Measurements from ENCODE around the gene PCNX3. TPM values are rescaled to one million over a fixed set of nuclear protein-coding genes. Genes with fewer than 3 reads are reported as not detected.

The PCNX3 gene
- total and polyA plus RNA-seq, 2 of the 13 experiments (the other 11 are each of a cell fraction or from before 2014, with no cell fraction given), result 16.2 to 23.0 TPM

DNA sequence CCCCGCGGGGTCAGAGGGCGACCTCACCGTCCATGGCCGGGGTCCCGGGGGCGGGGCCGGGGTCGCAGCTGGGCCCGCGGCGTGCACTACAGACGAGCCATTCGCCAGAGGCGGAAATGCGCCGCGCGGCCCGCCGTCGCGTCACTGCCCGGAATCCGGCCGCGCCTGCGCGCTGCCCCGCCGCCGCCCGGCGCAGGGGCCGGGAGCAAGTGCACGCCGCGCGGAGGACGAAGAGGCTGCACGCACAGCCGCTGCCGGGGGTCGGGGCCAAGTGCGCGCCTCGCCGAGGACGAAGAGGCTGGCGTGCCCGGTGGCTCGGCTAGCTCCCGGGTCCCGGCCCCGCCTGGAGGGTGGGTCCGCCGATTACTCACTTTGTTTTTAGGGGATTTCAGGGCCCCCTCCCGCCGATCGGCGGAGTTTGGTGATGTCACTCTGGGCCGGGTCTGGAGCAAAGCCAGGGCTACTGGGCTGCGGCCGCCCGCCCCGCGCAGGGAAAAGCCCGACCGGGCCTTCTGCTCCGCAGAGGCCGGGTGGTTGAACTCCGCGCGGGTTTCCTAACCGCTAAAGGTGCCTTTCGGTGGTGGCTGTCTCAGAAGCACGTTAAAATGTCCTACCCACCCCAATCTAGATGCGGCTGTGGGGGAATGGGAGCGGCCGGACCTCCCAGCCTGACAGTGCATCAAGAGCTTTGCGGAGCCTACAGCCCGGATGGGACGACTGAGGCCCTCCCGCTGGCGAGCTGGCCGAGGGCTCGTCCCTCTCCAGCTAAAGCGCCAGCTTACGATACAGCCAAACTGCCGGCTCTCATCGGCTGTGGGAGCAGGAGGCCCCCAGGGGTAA lies 47.4 kb downstream of the PCNX3 start, which contains the start of gene RELA (continued):
- peak; percentile 91 for TF ChIP-seq ZNF142 (CRISPR knock-in tag; IDR thresholded peaks at IDR 0.05)
- no peak for TF ChIP-seq CENPX (CRISPR knock-in tag; IDR thresholded peaks at IDR 0.05)
- peak; percentile 58; the same call in 1 of the 2 replicates for TF ChIP-seq DMAP1 (CRISPR knock-in tag; IDR thresholded peaks at IDR 0.05)
- TF ChIP-seq ZFP36 (IDR thresholded peaks at IDR 0.05; ENCODE audit: borderline replicate concordance, low read depth, low read length, partially characterized antibody), result no peak
- no peak for TF ChIP-seq ZNF83 (CRISPR knock-in tag; IDR thresholded peaks at IDR 0.05; ENCODE audit: borderline replicate concordance)
- TF ChIP-seq FOXO1 (CRISPR knock-in tag; IDR thresholded peaks at IDR 0.05), result peak; percentile 24; the same call in 1 of the 2 replicates
- peak; percentile 67; the same call in 1 of the 2 replicates for TF ChIP-seq ZNF724P (CRISPR knock-in tag; IDR thresholded peaks at IDR 0.05; ENCODE audit: borderline replicate concordance)
- no peak for TF ChIP-seq GATA4 (IDR thresholded peaks at IDR 0.05; ENCODE audit: borderline replicate concordance, low read depth)
- TF ChIP-seq ZFP90 (CRISPR knock-in tag; IDR thresholded peaks at IDR 0.05; ENCODE audit: borderline replicate concordance), result peak; percentile 55; the same call in 1 of the 2 replicates
- peak; percentile 76 for TF ChIP-seq TOPORS (CRISPR knock-in tag; IDR thresholded peaks at IDR 0.05)
- TF ChIP-seq ZNF720 (CRISPR knock-in tag; IDR thresholded peaks at IDR 0.05), result no peak
- TF ChIP-seq ZMYM3 (CRISPR knock-in tag; IDR thresholded peaks at IDR 0.05), result no peak
- TF ChIP-seq, protein P1, sequence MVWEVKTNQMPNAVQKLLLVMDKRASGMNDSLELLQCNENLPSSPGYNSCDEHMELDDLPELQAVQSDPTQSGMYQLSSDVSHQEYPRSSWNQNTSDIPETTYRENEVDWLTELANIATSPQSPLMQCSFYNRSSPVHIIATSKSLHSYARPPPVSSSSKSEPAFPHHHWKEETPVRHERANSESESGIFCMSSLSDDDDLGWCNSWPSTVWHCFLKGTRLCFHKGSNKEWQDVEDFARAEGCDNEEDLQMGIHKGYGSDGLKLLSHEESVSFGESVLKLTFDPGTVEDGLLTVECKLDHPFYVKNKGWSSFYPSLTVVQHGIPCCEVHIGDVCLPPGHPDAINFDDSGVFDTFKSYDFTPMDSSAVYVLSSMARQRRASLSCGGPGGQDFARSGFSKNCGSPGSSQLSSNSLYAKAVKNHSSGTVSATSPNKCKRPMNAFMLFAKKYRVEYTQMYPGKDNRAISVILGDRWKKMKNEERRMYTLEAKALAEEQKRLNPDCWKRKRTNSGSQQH (CRISPR knock-in tag; IDR thresholded peaks at IDR 0.05; ENCODE audit: low read depth), result no peak
- TF ChIP-seq HNF4G (IDR thresholded peaks at IDR 0.05; ENCODE audit: borderline replicate concordance, low read depth, low read length), result no peak
- no peak for TF ChIP-seq HNF4G (CRISPR knock-in tag; IDR thresholded peaks at IDR 0.05; ENCODE audit: borderline replicate concordance, low read depth)
- TF ChIP-seq CSRNP1 (CRISPR knock-in tag; IDR thresholded peaks at IDR 0.05), result 0 out of 2 replicates have a peak, but pooled peaks have one; percentile 24
- peak; percentile 54 for TF ChIP-seq ZNF891 (CRISPR knock-in tag; IDR thresholded peaks at IDR 0.05)
- no peak for TF ChIP-seq TAF15 (IDR thresholded peaks at IDR 0.05; ENCODE audit: low read depth, low read length, poor library complexity, severe bottlenecking)
- no peak; the same call in 1 of the 2 replicates for TF ChIP-seq RARA (CRISPR knock-in tag; IDR thresholded peaks at IDR 0.05)
- TF ChIP-seq TP53 (CRISPR knock-in tag; conservative IDR thresholded peaks at IDR 0.05), result no peak
- TF ChIP-seq GLI4 (CRISPR knock-in tag; IDR thresholded peaks at IDR 0.05; ENCODE audit: borderline replicate concordance), result no peak
